Liver (tissue), 3 donors: Measurements from ENCODE around the gene SNCA.

Source experiments
- CTCF ChIP-seq: fragments of 150-350 bp; IDR thresholded peaks from 2 replicates; pipeline ENCODE4 v1.5.1; 2017; ENCODE audit warnings: improper control_type of control experiment, low read depth, low read length; ENCODE audit not compliant: missing input control
- MAX ChIP-seq: IDR thresholded peaks from 2 replicates; pipeline ENCODE4 v1.6.1; 2016; ENCODE audit warnings: antibody characterized with exemption
- NR2F2 ChIP-seq: IDR thresholded peaks from 2 replicates; pipeline ENCODE4 v1.6.1; 2016; ENCODE audit warnings: antibody characterized with exemption
- REST ChIP-seq: IDR thresholded peaks from 2 replicates; pipeline ENCODE4 v1.6.1; 2016; ENCODE audit warnings: antibody characterized with exemption, mild to moderate bottlenecking
- SP1 ChIP-seq: IDR thresholded peaks from 2 replicates; pipeline ENCODE4 v1.6.1; 2018; ENCODE audit warnings: antibody characterized with exemption, mild to moderate bottlenecking
- TAF1 ChIP-seq: conservative IDR thresholded peaks from 2 replicates; pipeline ENCODE4 v1.6.1; 2016; ENCODE audit warnings: antibody characterized with exemption, mild to moderate bottlenecking
- YY1 ChIP-seq: IDR thresholded peaks from 2 replicates; pipeline ENCODE4 v1.6.1; 2016; ENCODE audit warnings: antibody characterized with exemption, mild to moderate bottlenecking
- ZBTB33 ChIP-seq: IDR thresholded peaks from 2 replicates; pipeline ENCODE4 v1.6.1; 2016; ENCODE audit warnings: antibody characterized with exemption
- donor health status: healthy.
- donor health status: healthy.

GRCh38 chr4:89681219-89681618, 155.7 kb downstream of the SNCA start:
- TF ChIP-seq CTCF (no peak), YY1 (no peak), MAX (no peak), ZBTB33 (no peak), SP1 (no peak), NR2F2 (no peak), TAF1 (no peak), REST (no peak)
